ENCODE results near the gene SLAMF8. TPM values are rescaled to one million over a fixed set of nuclear protein-coding genes. Genes with fewer than 3 reads are reported as not detected.

SLAMF8 gene
- total RNA-seq, 1 experiment from 2014 or later, result not detected

- TF ChIP-seq, protein P1, sequence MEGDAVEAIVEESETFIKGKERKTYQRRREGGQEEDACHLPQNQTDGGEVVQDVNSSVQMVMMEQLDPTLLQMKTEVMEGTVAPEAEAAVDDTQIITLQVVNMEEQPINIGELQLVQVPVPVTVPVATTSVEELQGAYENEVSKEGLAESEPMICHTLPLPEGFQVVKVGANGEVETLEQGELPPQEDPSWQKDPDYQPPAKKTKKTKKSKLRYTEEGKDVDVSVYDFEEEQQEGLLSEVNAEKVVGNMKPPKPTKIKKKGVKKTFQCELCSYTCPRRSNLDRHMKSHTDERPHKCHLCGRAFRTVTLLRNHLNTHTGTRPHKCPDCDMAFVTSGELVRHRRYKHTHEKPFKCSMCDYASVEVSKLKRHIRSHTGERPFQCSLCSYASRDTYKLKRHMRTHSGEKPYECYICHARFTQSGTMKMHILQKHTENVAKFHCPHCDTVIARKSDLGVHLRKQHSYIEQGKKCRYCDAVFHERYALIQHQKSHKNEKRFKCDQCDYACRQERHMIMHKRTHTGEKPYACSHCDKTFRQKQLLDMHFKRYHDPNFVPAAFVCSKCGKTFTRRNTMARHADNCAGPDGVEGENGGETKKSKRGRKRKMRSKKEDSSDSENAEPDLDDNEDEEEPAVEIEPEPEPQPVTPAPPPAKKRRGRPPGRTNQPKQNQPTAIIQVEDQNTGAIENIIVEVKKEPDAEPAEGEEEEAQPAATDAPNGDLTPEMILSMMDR (IDR thresholded peaks at IDR 0.05; ENCODE audit: unreplicated experiment), result no peak
- H3K27ac Mint-ChIP-seq (ENCODE audit: low read depth, unreplicated experiment), result no peak overlapping the region
- H3K9me3 Mint-ChIP-seq (ENCODE audit: unreplicated experiment), result no peaks in the 10 kb centered on the region
- no peaks in the 10 kb centered on the region for H3K36me3 Mint-ChIP-seq (ENCODE audit: insufficient read depth, unreplicated experiment)
- CTCF ChIA-PET, result interaction anchor here (0.6 to 27.0 kb wide), 32 partner anchors 9 to 798 kb away, joined by 3 to 1396 read pairs (median 26); partner anchors contain the start of genes DUSP23, SLAMF8 and TAGLN2
- POLR2A ChIA-PET, result interaction anchor here (3.7 kb wide), 1 partner anchor 91 kb away, joined by 57 read pairs; no protein-coding TSS in a partner anchor
- no peak overlapping the region for H3K4me3 Mint-ChIP-seq (ENCODE audit: unreplicated experiment)
- intact Hi-C loops (cut with micrococcal nuclease), result no loop called here
- no peaks in the 10 kb centered on the region for H3K27me3 Mint-ChIP-seq (ENCODE audit: insufficient read depth, unreplicated experiment)
- no TSS peak for BruUV-seq (replicated peaks)
- no peak for DNase-seq (ENCODE audit: unreplicated experiment)
- H3K4me1 Mint-ChIP-seq (ENCODE audit: insufficient read depth, unreplicated experiment), result peaks cover 6% of the 10 kb centered on the region
Measured at GRCh38 chr1:159800177-159800930, 26.3 kb upstream of the SLAMF8 start.

DNA sequence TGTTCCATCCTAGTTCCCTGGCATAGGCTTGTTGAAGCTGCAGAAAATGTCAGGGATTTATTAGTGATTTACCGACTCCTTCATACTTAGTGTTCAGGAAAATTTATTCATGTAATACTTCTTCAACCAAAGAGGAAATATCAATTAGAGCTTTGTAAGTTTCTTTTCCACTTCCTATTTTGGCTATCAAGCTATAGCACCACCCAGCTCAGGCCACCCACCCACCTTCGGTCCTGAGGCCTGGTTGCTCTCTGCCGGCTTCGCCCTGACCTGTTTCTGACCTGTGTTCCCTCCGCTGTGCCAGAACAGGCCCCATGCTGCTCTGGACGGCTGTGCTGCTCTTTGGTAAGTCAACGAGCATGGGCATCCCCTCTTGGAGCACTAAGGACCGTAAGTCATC is 24.6 kb upstream of the SLAMF8 start, which contains the start of gene FCRL6:
FCRL6 (plus strand) TSS at position 250 of the 400 bp plus-strand sequence; CDS start at position 315, 65 bp downstream.
- no TSS peak for BruUV-seq (replicated peaks)
- CTCF ChIA-PET, result interaction anchor here (0.6 to 27.0 kb wide), 22 partner anchors 11 to 732 kb away, joined by 3 to 1396 read pairs (median 4); partner anchors contain the start of gene DUSP23
- H3K27me3 Mint-ChIP-seq (ENCODE audit: insufficient read depth, unreplicated experiment), result no peaks in the 10 kb centered on the region
- TF ChIP-seq, protein P1 (IDR thresholded peaks at IDR 0.05; ENCODE audit: unreplicated experiment), result no peak
- H3K36me3 Mint-ChIP-seq (ENCODE audit: insufficient read depth, unreplicated experiment), result no peaks in the 10 kb centered on the region
- H3K4me1 Mint-ChIP-seq (ENCODE audit: insufficient read depth, unreplicated experiment), result peaks cover 6% of the 10 kb centered on the region
- DNase-seq (ENCODE audit: unreplicated experiment), result no peak
- no peak within 1 kb of the TSS for H3K27ac Mint-ChIP-seq (ENCODE audit: low read depth, unreplicated experiment)
- intact Hi-C loops (cut with micrococcal nuclease), result no loop called here
- no peak within 1 kb of the TSS for H3K4me3 Mint-ChIP-seq (ENCODE audit: unreplicated experiment)
- POLR2A ChIA-PET, result no interaction called here
- H3K9me3 Mint-ChIP-seq (ENCODE audit: unreplicated experiment), result no peaks in the 10 kb centered on the region

DNA sequence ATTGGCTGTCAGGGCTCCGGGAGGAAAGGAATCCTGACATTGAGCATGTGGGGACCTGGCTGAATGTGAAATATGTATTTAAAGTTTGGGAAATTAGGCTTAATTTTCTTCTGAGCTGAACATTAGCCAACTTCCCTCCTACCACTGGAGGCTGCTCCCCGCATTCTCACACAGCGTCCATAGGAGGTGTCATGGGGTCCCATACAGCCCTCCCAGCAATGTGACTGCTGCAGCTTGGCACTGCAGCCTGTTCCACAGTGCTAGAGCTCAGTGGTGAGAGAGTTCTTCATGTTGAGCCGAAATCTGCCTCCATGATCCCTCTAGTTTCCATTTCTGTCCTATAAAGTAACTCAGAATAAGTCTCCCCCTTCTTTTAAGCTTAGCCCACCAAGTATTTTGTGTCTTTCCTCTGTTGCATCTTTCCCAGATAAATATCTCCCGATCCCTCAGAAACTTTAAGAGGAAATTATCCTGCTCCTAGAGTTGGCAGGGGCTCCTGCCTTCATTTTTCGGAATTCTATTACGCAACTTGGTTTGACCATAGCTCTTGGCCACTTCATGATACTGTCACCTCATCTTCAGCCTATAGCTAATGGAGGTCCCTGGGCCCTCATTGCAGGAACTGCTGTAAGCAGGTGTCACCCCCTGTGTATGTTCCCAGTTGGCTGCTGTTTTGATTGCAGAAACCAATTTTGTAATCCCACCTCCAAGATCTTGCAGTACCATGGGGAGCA is 22.6 kb upstream of the SLAMF8 start:
- no peak for DNase-seq (ENCODE audit: unreplicated experiment)
- no peak overlapping the region for H3K27ac Mint-ChIP-seq (ENCODE audit: low read depth, unreplicated experiment)
- peaks cover 6% of the 10 kb centered on the region for H3K4me1 Mint-ChIP-seq (ENCODE audit: insufficient read depth, unreplicated experiment)
- H3K36me3 Mint-ChIP-seq (ENCODE audit: insufficient read depth, unreplicated experiment), result no peaks in the 10 kb centered on the region
- intact Hi-C loops (cut with micrococcal nuclease), result no loop called here
- TF ChIP-seq, protein P1 (IDR thresholded peaks at IDR 0.05; ENCODE audit: unreplicated experiment), result no peak
- no peaks in the 10 kb centered on the region for H3K27me3 Mint-ChIP-seq (ENCODE audit: insufficient read depth, unreplicated experiment)
- POLR2A ChIA-PET, result interaction anchor here (0.7 to 1.6 kb wide), 2 partner anchors 11 to 642 kb away, joined by 3 to 4 read pairs; no protein-coding TSS in a partner anchor
- H3K9me3 Mint-ChIP-seq (ENCODE audit: unreplicated experiment), result no peaks in the 10 kb centered on the region
- no TSS peak for BruUV-seq (replicated peaks)
- no peak overlapping the region for H3K4me3 Mint-ChIP-seq (ENCODE audit: unreplicated experiment)
- CTCF ChIA-PET, result interaction anchor here (0.5 to 27.0 kb wide), 19 partner anchors 7 to 672 kb away, joined by 3 to 1396 read pairs (median 4); partner anchors contain the start of gene DUSP23

DNA sequence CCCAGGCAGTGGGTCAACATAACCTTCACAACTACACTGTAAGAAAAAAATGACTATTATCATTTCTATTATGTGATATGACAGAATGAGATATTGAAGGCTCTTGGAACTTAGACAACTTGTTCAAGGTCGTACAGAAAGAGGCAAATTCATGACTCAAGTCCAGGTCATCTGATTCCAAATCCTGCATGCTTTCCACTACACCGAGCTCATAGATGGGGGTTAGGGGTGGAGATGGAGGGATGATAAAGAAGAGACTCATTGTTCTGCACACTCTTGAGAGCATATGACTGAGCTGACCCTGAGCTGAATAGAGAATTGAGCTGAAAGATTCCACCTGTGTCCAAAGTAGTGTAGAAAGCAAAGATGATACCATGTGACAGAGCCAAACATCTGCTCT is 21.7 kb upstream of the SLAMF8 start:
- ChIA-PET POLR2A (interaction anchor here (0.7 kb wide), 1 partner anchor 643 kb away, joined by 3 read pairs; no protein-coding TSS in a partner anchor), CTCF (interaction anchor here (0.6 to 27.0 kb wide), 16 partner anchors 8 to 672 kb away, joined by 3 to 1396 read pairs (median 3); partner anchors contain the start of gene DUSP23)
- TF ChIP-seq, protein P1 (IDR thresholded peaks at IDR 0.05; ENCODE audit: unreplicated experiment), result no peak
- no TSS peak for BruUV-seq (replicated peaks)
- DNase-seq (ENCODE audit: unreplicated experiment), result no peak
- Mint-ChIP-seq H3K9me3 (ENCODE audit: unreplicated experiment) (no peaks in the 10 kb centered on the region), H3K36me3 (ENCODE audit: insufficient read depth, unreplicated experiment) (no peaks in the 10 kb centered on the region), H3K4me1 (ENCODE audit: insufficient read depth, unreplicated experiment) (peaks cover 6% of the 10 kb centered on the region), H3K27ac (ENCODE audit: low read depth, unreplicated experiment) (no peak overlapping the region), H3K4me3 (ENCODE audit: unreplicated experiment) (no peak overlapping the region), H3K27me3 (ENCODE audit: insufficient read depth, unreplicated experiment) (no peaks in the 10 kb centered on the region)
- intact Hi-C loops (cut with micrococcal nuclease), result no loop called here
